Fibroblast of skin of right quadriceps (primary cell): ENCODE results near the gene SERPINI1.
A peak's percentile ranks its signal among the peaks of the same experiment; 100 is the strongest.
"Not testable (repeated sequence)": the region's sequence is repeated elsewhere in the genome, so short reads cannot be mapped to it uniquely, and the experiment has no call there.

Source experiments
- DNase-seq: peaks from one replicate; pipeline ENCODE4 v3.0.0-alpha.2; 2013

Gene SERPINI1

DNA sequence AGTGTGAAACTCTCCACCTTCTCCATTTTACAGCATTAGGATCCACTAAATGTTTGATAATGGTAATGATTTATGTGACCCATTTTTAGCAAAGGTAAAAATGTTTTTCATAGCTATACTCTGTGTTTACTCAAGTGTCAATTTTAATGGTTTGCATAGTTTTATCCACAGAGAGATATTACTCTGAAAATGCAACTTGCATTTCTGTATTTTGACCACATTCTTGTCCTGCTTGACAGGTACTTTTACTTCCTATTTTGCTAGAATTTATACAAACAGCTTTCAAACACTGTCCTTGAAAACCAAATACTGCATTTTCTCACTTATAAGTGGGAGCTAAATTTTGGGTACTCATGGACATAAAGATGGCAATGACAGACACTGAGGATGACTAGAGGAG, 62.9 kb downstream of the SERPINI1 start:
- DNase-seq, result no peak

DNA sequence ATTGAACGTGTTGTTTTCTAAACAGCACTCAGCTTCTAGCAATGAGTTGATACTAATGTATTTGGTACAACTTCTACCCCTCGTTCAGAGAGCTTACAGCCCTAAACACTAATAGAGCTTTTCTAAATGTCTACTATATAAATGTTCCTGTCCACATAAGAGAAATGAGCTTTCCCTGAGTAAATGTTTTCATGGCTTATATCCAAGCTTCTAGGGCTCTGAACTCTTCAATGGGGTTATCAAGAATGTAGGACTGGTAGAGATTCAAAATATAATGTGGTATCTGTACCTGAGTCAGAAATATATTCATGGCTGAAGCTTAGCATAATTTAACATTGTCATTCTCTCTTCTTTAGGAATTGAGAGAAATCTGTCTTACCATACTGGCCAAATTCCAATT, 73.4 kb downstream of the SERPINI1 start:
- DNase-seq, result no peak

DNA sequence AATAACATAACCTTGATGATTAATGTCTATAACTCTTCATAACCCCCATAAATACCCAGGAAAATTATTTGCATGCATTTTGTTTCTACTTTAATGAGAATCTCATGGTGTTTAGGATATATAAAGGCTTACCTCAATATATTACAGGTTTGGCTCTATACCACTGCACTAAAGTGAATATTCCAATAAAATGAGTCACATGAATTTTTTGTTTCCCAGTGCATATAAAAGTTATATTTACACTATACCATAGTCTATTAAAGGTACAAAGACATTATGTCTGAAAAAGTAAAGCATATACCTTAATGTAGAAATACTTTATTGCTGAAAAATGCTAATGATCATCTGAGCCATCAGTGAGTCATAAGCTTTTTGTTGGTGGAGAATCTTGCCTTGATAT, 74.7 kb downstream of the SERPINI1 start:
- DNase-seq, result no peak

DNA sequence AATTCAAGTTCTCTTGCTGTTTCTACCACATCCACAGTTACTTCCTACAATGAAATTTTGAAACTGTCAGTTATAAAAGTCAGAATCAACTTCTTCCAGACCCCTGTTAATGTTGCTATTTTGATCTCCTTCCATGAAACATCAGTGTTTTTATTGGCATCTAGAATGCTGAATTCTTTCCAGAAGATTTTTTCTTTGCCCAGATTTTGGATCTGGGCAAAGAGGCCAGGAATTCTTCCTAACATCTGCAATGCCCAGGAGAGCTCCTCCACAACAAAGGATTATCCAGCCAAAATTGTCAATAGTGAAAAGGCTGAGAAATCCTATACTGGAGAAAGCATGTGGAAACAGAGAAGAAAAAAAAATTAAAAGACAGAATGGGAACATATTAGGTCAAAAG, 75.5 kb downstream of the SERPINI1 start:
- peak; percentile 43 for DNase-seq

DNA sequence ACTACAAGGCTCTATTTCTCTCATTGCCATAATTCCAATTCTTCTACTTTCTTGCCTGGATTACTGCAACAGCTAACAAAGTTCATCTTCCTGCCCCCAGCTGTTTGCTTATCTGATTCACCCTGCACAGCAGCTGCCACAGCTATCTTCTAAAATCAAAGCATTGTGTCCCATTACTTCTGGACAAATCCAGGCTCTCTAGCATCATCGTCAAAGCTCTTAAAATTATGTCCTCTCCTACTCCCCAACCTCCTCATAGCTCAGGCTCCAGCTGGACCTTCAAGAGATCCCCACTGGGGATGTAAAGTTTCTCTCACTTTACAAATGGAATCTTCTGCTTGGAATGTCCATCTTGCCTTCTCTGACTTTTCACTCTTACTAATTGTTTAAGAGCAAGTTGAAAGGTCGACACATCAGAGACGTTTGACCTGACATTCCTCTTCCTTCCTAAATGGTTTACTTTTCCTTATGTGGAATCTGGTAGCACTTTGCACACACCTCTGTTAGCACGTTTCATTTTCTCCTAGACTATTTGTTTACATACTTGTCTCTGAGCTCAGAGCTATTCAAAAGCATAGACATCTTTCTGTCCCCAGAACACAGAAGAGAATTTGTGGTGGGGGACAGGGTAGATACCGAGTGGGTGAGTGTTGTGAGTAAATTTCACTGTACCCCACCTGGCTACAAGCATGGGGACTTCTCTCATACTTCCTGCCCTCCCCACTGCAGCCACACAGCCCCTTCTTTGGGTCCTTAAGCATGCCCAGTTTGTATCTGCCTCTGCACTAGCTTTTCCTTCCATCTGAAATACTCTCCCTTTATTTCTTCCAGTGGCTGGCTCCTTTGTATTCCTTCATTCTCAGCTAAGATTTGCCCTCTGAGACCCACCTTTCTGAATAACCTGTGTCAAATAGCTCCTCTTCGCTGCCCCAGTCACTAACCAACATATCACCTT, 77.9 kb downstream of the SERPINI1 start:
- DNase-seq, result no peak

DNA sequence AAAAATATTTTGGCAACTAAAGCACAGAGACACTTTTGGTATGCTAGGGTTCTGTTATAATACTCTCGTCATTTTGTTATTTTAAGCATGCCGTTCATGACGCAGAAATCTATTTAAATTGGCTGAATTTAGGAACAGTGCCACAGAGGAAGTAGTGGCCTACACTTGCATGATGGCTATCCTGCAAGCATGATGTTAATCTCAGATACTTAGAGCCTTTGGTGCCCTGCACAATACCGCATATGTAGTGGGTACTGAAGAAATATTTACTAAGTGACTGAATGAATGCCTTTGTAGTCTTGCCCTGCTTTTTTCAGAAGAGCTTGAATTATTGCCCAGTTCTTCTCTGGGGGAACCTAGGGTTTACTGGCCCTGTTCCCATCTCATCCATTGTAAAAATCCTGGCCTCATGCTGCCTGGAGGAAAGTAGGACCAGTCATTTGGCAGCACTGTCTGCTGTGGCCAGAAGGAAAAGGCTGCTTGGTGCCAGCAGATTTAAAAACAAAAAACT, 79.0 kb downstream of the SERPINI1 start:
- peak; percentile 65 for DNase-seq

DNA sequence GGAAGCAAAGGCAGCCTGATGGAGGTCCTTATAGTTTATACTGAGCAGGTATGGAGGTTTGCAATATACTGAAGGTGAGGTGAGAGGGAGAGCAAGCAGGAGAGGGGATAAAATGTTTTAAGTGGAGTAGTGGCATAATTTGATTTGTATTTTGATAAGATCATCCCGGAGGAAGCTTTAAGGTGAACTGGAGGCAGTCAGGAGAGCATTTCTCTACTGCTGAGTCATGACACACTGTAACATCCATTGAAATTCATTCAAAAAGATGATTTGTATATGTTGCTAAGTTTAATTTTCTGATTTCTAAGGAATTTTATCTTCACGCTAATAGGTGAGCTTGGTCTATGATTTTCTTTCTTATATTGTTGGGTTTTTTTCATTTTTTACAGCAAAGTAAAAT, 81.4 kb downstream of the SERPINI1 start:
- DNase-seq, result no peak

DNA sequence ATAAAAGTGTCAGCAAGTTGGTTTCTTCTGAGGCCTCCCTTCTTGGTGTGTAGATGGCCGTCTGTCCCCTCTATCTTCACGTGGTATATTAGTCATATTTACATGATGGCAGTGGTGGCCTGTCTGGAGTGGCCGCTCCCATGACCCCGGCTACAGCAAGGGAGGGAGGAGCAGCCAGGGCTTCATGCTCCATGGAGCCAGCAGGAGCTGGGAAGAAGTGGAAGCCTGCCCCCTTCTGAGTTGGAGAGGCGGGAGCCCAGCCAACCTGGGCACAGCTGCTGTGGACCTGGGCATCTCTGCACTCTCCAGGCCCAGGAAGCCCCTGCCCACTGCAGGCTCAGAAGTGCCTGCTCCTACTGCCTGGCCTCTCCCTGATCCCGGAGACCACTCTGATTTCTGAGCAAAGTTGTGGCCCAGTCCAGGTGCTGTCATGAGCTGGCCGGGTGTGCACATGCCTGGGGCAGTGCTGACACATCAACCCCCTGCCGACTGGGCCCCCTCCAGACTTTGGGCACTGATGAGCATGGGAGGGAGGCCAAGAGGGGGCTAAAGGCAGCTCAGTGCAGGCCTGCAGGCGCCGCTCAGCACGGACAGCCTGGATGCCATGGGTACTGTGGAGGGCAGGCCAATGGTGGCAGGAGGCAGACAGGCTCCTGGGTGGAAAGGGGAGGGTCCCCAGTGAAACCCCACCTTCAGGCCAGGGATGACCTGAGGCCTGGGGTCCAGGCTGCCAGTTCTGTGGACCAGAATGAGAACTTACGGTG, 84.8 kb downstream of the SERPINI1 start:
- no peak for DNase-seq

DNA sequence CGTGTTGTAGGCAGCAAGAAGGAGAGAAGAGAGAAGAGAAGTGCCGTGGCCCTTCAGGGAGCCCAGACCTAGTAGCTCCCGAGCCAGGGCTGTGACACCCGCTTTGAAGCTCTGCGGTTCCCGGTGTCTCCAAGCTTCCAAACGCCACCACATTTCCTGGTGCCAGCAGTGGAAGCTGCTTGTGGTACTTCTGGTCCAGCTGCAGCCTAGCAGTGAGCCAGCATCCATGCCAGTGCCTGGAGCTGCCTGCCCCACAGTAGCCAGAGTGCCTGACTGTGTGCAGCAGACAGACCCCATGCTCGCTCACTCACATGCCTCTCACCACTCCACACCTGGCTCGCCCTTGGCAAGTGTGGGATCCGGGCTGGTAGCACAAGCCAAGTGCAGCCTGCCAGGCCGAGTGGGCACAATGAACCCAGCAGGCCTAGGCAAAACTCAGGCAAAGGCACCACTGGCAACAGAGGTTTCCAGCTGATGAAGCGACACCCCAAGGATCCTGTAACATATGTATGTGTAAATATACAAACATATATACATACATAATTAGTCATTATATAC, 85.8 kb downstream of the SERPINI1 start:
- no peak for DNase-seq

DNA sequence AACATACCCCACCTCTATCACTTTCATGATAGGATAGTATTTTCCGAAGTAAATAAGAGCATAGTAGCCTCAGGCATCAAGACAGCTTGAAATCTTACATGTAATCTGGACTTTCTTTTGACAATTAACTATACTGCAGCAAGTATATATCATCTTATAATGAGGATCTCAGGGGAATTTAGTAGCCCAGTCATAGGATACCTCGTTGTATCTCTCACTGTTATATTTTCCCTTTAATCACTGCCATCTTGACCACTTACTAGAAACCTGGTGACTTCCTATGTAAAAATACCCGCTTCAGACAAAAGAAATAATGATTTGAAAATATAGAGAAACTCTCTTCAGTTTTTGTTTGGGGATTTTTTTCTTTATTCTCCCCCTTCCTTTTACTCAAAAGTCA, 88.2 kb downstream of the SERPINI1 start:
- DNase-seq, result no peak

DNA sequence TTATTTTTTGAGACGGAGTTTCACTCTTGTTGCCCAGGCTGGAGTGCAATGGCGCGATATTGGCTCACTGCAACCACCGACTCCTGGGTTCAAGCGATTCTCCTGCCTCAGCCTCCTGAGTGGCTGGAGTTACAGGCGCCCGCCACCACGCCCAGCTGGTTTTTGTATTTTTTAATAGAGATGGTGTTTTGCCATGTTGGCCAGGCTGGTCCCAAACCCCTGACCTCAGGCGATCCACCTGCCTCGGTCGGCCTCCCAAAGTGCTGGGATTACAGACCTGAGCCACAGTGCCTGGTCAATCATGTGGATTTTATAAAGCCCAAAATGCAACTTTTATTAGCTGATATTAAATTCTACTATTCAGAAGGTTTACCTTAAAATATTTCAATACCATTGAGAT, 92.1 kb downstream of the SERPINI1 start:
- DNase-seq, result not testable (repeated sequence)

DNA sequence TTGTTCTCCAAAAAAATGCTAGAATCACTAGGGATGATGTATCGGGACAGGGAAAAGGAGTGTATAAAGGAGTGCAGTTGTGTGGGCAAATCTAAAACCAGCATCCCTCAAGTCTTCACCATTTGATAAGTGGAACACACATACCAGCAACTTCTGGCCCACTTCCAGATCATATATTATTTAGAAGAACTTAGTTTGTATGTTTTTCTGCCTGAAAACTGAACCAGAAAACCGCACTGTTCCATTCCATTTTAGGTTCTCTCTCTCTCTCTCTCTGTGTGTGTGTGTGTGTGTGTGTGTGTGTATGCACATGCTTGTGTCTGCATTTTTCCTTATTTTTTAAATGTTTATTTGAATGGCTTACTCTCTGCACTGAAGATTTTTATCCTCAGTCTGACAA, 93.5 kb downstream of the SERPINI1 start:
- no peak for DNase-seq

DNA sequence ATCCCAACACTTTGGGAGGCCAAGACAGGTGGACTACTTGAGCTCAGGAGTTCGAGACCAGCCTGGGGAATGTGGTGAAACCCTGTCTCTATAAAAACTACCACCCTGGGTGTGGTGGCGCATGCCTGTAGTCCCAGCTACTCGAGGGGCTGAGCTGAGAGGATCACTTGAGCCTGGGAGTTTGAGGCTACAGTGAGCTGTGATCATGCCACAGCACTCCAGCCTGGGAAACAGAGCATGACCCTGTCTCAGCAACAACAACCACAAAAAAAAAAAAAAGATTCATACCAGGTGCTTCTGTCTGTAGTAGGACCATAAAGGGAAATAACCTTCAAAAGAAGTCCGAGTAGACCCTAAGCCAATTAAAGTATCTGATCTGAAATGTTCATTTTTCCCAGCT, 94.5 kb downstream of the SERPINI1 start:
- no peak for DNase-seq

DNA sequence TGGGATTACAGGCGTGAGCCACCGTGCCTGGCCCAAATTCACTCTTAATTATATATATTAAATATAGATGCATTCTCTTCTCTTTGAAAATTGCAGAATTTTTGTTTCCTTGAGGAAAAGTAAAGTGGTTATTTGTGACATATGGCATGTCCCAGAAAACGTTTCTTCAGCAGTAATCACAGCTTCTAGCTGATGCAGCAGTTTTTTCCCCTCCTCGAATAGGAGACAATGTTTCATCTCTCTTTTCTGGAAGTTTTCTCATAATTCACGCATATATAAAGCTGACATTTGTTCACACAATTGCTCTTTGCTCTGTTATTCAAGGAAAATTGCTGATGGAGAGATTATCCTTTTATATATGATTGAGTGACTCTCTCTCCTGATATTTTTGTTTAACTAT, 99.8 kb downstream of the SERPINI1 start:
- no peak for DNase-seq

DNA sequence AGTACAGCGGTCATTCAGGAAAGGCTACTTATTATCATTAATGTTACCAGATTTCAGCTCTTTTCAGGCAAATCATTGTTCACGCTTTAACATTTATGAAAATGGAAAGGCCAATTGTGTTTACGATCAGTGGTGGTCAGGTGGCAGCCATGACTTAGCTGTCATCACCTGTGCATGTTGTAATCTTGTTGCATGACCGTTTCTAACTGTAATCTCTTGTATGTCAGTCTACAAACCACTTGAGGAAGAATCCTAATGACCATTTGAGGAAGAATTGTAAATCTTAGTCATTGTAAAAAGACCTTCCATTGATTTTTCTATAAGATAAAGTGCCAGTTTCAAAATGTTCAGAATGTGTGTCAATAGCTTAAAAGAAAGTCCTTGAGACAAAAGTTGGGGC, 100.4 kb downstream of the SERPINI1 start:
- DNase-seq, result no peak

DNA sequence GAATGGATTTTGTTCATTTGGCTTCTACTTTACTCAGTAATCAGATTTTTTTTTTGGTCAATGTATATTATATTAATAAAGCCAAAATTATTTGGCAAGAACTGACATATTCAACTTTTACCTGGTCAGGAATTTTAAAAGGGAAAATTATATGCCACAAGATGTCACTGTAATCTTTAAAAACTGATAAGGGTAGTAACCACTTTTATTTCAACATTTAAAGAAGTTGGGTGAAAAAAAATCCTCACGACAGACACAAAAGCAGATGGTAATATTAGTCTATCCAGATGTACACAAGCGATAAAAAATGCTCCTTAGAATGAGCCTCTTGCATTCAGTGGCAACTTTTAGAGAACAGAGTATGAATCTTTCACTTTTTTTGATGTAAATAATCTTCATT, 101.9 kb downstream of the SERPINI1 start:
- DNase-seq, result no peak

DNA sequence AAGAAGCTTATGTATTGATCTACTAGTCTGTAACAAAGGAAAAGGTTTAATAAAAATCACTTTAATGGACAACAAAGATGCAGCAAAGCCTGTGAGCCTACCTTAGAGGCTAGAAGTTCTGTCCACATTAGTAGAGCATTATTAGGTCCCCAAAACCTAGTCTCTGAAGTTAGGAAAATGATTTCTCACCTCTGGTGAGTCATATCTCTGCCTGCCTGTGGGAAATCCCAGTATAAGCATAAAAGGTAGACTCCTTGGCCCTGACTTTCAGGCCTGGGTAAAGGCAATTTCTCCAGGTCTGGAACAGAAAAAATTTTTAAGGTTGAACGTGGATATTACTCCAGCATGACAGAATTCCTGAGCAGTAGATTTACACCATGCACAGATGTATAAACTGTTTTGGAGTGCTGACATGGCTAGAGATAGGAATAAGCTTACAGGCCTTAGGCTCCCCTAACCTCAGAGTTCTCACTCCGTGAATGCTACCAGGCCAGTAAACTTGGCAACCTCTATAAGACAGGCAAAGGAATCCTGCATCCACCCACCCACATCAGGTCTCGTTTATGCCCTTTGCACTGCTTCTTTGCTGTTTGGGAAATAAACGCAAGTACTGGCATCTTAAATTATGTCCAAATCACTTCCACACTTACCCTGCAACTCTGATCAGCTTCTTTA, 104.1 kb downstream of the SERPINI1 start:
- DNase-seq, result no peak

DNA sequence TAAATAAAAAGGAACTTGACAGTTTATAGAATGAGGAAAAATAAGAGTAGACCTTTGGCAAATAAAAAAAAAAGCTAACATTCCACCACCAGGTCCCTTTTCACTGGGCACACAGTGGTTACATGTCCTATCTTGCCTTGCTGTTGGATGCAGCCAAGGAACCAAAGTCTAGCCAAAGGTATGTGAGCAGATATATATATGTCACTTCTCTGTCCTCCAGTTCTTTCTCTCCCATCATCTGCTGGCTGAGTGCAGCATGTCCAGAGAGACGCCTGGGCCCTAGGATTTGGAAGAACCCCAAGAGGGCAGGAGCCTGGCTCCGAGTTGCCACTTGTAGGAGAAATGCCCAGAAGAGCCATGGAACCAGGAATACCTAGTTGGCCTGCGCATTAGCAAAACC, 104.7 kb downstream of the SERPINI1 start:
- DNase-seq, result no peak

DNA sequence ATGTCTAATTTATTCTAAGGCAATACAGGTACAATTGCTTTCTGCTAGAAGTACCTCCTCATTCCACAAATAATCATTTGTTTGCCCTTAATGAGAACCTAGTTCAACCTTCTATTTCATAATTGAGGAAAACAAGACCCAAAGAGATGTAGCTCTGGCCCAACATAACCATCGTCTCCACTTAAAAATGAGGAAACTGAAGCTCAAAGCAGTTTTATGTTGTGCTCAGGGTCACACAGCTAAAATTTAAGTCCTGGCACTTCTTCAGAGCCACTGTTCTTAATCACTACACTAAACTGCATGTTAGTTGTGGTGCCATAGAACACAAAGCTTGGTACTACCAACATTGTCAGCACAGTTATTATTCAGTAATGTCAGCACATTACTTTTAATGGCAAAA, 108.0 kb downstream of the SERPINI1 start:
- DNase-seq, result no peak

DNA sequence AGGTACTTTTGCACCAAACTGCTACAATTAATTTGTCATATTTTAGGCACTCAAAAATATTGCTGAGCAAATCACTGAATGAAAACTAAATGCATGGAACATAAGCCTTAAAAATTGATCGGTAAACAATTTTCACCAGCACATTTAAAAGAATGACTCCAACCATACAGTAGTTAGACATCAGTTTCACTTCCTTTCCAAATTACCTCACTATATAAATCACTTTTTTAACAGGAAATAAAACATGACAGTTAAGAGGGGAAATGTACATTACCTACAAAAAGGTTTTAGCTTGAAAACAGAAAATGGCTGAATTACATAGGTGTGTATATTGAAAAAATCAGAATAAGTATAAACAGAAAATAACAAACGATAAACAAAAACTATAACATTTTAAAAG, 108.4 kb downstream of the SERPINI1 start:
- DNase-seq, result no peak

DNA sequence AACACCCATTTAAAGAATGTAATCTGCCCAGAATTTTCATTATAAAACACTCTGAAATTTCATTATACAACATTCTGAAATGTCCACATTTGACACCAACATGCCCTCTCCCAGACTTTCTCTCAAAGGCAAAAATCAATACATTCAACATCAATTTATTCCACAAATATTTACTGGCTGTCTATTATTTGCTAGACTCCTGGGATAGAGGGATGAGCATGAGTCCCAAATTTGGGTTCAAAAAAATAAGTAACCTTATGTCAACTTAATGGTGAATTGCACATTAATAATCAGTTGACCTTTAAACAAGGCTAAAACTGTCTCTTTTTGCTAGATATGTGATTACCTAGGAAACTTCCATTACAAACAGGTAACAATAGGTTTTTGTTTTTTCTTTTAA, 109.0 kb downstream of the SERPINI1 start:
- DNase-seq, result no peak

DNA sequence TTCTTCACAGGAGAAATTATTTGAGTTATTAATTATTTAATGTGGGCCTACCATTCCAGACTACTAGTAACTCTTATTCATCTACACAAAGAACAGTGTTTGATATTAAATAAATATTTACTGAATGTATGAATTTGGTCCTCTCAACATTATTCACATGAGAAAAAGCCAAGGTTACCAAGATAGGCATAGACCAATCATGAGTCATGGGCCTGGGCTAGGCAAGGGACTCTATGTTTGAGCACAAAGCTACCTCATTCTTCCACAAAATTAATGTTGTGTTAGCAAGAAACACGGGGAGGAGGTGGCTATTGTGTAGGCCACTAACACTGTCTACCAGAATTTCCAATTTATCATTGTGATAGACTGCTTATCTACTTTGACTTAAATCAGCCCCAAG, 115.7 kb downstream of the SERPINI1 start:
- no peak for DNase-seq

DNA sequence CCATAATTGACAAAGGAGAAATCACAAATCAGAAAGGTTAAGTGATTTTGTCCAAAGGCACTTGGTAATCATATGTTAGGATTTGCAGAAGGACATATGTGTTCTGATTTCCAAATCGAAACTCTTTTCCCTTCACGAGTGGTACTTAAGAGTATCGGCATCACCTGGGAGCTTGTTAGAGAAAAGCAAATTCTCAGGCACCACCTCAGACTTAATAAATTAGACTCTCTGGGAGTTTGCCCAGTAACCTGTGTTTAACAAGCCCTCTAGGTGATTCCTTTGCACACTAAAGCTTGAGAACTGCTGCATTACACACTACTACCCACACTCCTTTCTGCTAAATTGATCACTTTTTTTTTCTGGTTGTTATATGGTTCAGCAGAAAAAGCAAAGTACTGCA, 116.2 kb downstream of the SERPINI1 start:
- DNase-seq, result no peak
